Thyroid gland (tissue), 4 donors: ENCODE data around the gene UCN2. TPM values are rescaled to one million over a fixed set of nuclear protein-coding genes. Genes with fewer than 3 reads are reported as not detected.
"Not testable (repeated sequence)": the region's sequence is repeated elsewhere in the genome, so short reads cannot be mapped to it uniquely, and the experiment has no call there.

Experiments used
- DNase-seq, 2 donors: peaks; one replicate each; pipeline ENCODE4 v3.0.0-alpha.2; 2019
- H3K27ac ChIP-seq, 3 donors: fragments of 200-600 bp; sonication (generic); 1 replicate in 2 of 3; 2 replicates in 1 of 3; pipeline ENCODE4 v1.5.1; 2016 to 2019; ENCODE audit warnings: mild to moderate bottlenecking in 1 of 3, moderate library complexity in 1 of 3
- H3K27me3 ChIP-seq: fragments of 200-600 bp; sonication (generic); one replicate; pipeline ENCODE4 v1.5.1; 2019
- H3K36me3 ChIP-seq, 2 donors: fragments of 200-600 bp; sonication (generic); one replicate each; pipeline ENCODE4 v1.5.1; 2016 to 2019
- H3K4me1 ChIP-seq, 2 donors: fragments of 200-600 bp; sonication (generic); one replicate each; pipeline ENCODE4 v1.5.1; 2017 to 2019
- H3K4me3 ChIP-seq, 3 donors: fragments of 200-600 bp; sonication (generic); replicated peaks in 1 of 3; 1 replicate in 2 of 3; 2 replicates in 1 of 3; pipeline ENCODE4 v1.5.1; 2016; ENCODE audit warnings: mild to moderate bottlenecking in 1 of 3
- H3K9me3 ChIP-seq: fragments of 200-600 bp; sonication (generic); one replicate; pipeline ENCODE4 v1.5.1; 2017
- POLR2A ChIP-seq, 2 donors: fragments of 450-650 bp; IDR thresholded peaks; one replicate each; pipeline ENCODE4 v1.6.1; 2017; ENCODE audit warnings: antibody characterized with exemption in 2 of 2, mild to moderate bottlenecking in 2 of 2, moderate library complexity in 1 of 2
- WGBS, 2 donors: methylation state at CpG; one replicate each; pipeline ENCODE4 v1.1.5; 2017; 5-methylcytosine and 5-hydroxymethylcytosine counted together
- intact Hi-C: fragments of 100-400 bp; cut with DNase I; formaldehyde crosslinking; loops from one replicate; pipeline ENCODE4 v1.15.1; 2023
- total RNA-seq, 4 donors: library from RNA; depleted of rRNA; stranded (reverse); fragments of >200 nt; gene quantifications; one replicate each; pipeline ENCODE4 v1.2.3, GENCODE V29; 2016
- TF ChIP-seq, protein P1 (sequence below), 6 experiments: fragments of 200-600 bp in 3 of 6; fragments of 450-650 bp in 3 of 6; sonication (generic) in 3 of 6; IDR thresholded peaks; one replicate each; pipeline ENCODE4 v1.5.1; 2016 to 2019; ENCODE audit warnings: antibody characterized with exemption in 6 of 6, mild to moderate bottlenecking in 2 of 6, inconsistent platforms in 1 of 6, moderate library complexity in 1 of 6

Gene UCN2
- total RNA-seq, 4 donors from 2014 or later, result not detected

DNA sequence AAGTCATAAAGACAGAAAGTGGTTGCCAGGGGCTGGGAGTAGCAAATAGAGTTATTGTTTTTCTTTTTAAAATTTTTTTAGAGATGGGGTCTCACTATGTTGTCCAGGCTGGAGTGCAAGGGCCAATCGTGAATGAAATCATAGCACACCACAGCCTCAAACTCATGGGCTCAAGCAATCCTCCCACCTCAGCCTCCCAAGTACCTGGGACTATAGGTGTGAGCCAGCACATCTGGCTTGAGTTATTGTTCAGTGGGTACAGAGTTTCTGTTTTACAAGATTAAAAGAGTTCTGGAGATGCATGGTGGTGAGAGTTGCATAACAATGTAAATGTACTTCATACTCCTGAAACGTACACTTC is 30.6 kb downstream of the UCN2 start:
- no peak for DNase-seq
- H3K27me3 ChIP-seq, result no peaks in the 10 kb centered on the region
- no peaks in the 10 kb centered on the region for H3K9me3 ChIP-seq
- TF ChIP-seq, protein P1, sequence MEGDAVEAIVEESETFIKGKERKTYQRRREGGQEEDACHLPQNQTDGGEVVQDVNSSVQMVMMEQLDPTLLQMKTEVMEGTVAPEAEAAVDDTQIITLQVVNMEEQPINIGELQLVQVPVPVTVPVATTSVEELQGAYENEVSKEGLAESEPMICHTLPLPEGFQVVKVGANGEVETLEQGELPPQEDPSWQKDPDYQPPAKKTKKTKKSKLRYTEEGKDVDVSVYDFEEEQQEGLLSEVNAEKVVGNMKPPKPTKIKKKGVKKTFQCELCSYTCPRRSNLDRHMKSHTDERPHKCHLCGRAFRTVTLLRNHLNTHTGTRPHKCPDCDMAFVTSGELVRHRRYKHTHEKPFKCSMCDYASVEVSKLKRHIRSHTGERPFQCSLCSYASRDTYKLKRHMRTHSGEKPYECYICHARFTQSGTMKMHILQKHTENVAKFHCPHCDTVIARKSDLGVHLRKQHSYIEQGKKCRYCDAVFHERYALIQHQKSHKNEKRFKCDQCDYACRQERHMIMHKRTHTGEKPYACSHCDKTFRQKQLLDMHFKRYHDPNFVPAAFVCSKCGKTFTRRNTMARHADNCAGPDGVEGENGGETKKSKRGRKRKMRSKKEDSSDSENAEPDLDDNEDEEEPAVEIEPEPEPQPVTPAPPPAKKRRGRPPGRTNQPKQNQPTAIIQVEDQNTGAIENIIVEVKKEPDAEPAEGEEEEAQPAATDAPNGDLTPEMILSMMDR (IDR thresholded peaks at IDR 0.05), result no peak
- no peak for TF ChIP-seq POLR2A (IDR thresholded peaks at IDR 0.05)
- WGBS, 2 donors, result 92% methylated on average over 2 of the region's 2 CpGs
- H3K36me3 ChIP-seq, result no peaks in the 10 kb centered on the region
- H3K4me1 ChIP-seq, result no peaks in the 10 kb centered on the region
- H3K27ac ChIP-seq, result no peak overlapping the region
- intact Hi-C loops, result no loop called here
- H3K4me3 ChIP-seq, result no peak overlapping the region

DNA sequence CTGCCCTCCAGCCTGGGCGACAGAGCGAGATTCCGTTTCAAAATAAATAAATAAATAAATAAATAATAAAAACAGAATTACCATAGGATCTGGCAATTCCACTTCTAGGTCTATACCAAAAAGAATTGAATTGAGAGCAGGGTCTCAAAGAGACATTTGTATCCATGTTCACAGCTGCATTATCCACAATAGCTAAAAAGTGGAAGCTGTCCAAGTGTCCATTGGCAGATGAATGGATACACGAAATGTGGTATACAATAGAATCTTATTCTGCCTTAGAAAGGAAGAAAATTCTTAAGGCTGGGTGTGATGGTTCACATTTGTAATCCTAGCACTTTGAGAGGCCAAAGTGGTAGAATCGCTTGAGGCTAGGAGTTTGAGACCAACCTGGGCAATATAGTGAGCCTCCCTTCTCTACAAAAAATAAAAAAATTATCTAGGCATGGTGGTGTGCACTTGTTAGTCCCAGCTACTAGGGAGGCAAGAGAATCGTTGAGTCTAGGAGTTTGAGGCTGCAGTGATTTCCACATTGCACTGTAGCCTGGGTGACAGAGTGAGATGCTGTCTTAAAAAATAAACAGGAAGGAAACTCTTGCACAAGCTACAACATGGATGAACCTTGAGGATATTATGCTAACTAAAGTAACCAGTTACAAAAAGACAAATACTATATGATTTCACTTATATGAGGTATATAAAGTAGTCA is 31.2 kb downstream of the UCN2 start:
- TF ChIP-seq POLR2A (IDR thresholded peaks at IDR 0.05), result no peak
- TF ChIP-seq, protein P1 (IDR thresholded peaks at IDR 0.05), result no peak
- Histone ChIP-seq H3K4me3 (no peak overlapping the region), H3K36me3 (no peaks in the 10 kb centered on the region), H3K27me3 (no peaks in the 10 kb centered on the region), H3K4me1 (no peaks in the 10 kb centered on the region), H3K9me3 (no peaks in the 10 kb centered on the region), H3K27ac (no peak overlapping the region)
- 92% methylated on average over 6 of the region's 6 CpGs for WGBS, 2 donors
- intact Hi-C loops, result no loop called here
- no peak for DNase-seq

DNA sequence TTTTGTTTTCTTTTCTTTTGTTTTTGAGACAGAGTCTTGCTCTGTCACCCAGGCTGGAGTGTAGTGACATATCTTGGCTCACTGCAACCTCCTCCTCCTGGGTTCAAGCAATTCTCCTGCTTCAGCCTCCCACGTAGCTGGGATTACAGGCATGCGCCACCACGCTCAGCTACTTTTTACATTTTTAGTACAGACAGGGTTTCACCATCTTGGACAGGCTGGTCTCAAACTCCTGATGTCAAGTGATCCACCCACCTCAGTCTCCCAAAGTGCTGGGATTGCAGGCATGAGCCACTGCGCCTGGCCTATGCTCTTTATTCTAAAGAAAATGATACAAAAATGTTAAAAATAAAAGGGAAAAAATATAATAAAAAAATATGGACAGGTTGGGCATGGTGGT is 32.9 kb downstream of the UCN2 start:
- H3K4me1 ChIP-seq, H3K9me3 ChIP-seq, intact Hi-C loops, H3K27me3 ChIP-seq, H3K36me3 ChIP-seq, H3K4me3 ChIP-seq, H3K27ac ChIP-seq, DNase-seq: not testable (repeated sequence)
- 98% methylated on average over 4 of the region's 4 CpGs for whole genome bisulfite sequencing, 2 donors

DNA sequence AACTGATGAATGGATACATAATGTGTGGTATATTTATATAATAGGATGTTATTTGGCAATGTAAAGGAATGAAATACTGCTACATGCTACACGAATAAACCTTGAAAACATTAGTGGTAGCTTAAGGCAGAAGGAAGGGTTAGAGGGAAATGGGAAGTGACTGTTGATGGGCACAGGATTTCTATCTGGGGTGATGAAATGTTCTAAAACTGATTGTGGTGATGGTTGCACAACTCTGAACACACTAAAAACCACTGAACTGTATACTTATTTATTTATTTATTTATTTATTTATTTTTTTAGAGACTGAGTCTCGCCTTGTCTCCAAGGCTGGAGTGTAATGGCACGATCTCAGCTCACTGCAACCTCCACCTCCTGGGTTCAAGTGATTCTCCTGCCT is 34.8 kb downstream of the UCN2 start:
- Histone ChIP-seq H3K27me3 (no peaks in the 10 kb centered on the region), H3K27ac (no peak overlapping the region), H3K4me3 (no peak overlapping the region), H3K4me1 (no peaks in the 10 kb centered on the region), H3K9me3 (no peaks in the 10 kb centered on the region), H3K36me3 (no peaks in the 10 kb centered on the region)
- intact Hi-C loops, result no loop called here
- no peak for DNase-seq
- WGBS, 2 donors, result 85 to 86% methylated on average over 3 of the region's 3 CpGs
- TF ChIP-seq POLR2A (IDR thresholded peaks at IDR 0.05), result no peak
- TF ChIP-seq, protein P1 (IDR thresholded peaks at IDR 0.05), result no peak

DNA sequence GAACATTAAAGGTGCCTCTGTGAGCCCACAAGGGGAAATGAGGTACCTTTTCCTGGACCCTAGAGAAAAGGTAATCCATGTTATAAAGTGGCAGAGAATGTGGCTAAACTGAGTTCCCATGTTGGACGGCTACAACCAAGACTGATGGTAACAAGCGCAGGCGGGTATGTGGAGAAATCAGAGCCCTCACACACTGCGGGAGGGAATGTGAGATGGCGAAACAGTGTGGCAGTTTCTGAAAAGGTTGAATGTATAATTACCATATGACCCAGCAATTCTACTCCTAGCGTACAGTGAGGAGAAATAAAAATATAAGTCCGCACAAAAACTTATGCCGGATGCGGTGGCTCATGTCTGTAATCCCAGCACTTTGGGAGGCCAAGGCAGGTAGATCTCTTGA is 35.5 kb downstream of the UCN2 start:
- WGBS, 2 donors, result 93 to 95% methylated on average over 9 of the region's 9 CpGs

More for the DNA sequence above, 35.5 kb downstream of the UCN2 start:
- Histone ChIP-seq H3K36me3 (no peaks in the 10 kb centered on the region), H3K27me3 (no peaks in the 10 kb centered on the region), H3K4me1 (no peaks in the 10 kb centered on the region), H3K4me3 (no peak overlapping the region), H3K9me3 (no peaks in the 10 kb centered on the region), H3K27ac (no peak overlapping the region)
- no peak for DNase-seq
- intact Hi-C loops, result no loop called here
- TF ChIP-seq, protein P1 (IDR thresholded peaks at IDR 0.05), result no peak
- no peak for TF ChIP-seq POLR2A (IDR thresholded peaks at IDR 0.05)
